PC-9 (cell line): ENCODE measurements around the gene ZNF578. TPM values are rescaled to one million over a fixed set of nuclear protein-coding genes. Genes with fewer than 3 reads are reported as not detected.
"Not testable (repeated sequence)": the region's sequence is repeated elsewhere in the genome, so short reads cannot be mapped to it uniquely, and the experiment has no call there.

ENCODE experiments used
- BruUV-seq: library from RNA; stranded (reverse); fragments of 400-500 nt; replicated peaks from 2 replicates; lab custom pipeline; 2021; lab: Mats Ljungman, UMichigan
- CTCF ChIA-PET: fragments of 300-600 bp; sonication (Branson Sonifier 250); formaldehyde crosslinking; loops from one replicate; lab custom pipeline; 2022; ENCODE audit warnings: antibody characterized with exemption; lab: Charles Lee
- POLR2A ChIA-PET: fragments of 300-600 bp; sonication (Branson Sonifier 250); formaldehyde crosslinking; loops from one replicate; lab custom pipeline; 2022; ENCODE audit warnings: antibody characterized with exemption; ENCODE audit not compliant: unreplicated experiment; lab: Charles Lee
- DNase-seq, 2 experiments: peaks; one replicate each; pipeline versions ENCODE4 v3.0.0 to v3.0.0-alpha.2; 2015 to 2022; ENCODE audit warnings: mixed read lengths in 1 of 2
- H2AFZ ChIP-seq: fragments of 200-600 bp; sonication (generic); 2 replicates; pipeline ENCODE4 v1.8.1; 2017; ENCODE audit warnings: antibody characterized with exemption
- H3F3A ChIP-seq: fragments of 200-600 bp; sonication (generic); 2 replicates; pipeline ENCODE4 v1.8.1; 2017; ENCODE audit warnings: antibody characterized with exemption, mild to moderate bottlenecking, low read depth; ENCODE audit not compliant: insufficient read depth
- H3K27ac ChIP-seq: fragments of 200-600 bp; sonication (generic); 2 replicates; pipeline ENCODE4 v1.6.1; 2016; ENCODE audit warnings: mixed run types
- H3K27me3 ChIP-seq: fragments of 200-600 bp; sonication (generic); 2 replicates; pipeline ENCODE4 v1.6.1; 2016; ENCODE audit warnings: low read depth, mixed run types; ENCODE audit not compliant: insufficient read depth
- H3K36me3 ChIP-seq: fragments of 200-600 bp; sonication (generic); 2 replicates; pipeline ENCODE4 v1.6.1; 2016; ENCODE audit warnings: low read depth, mixed run types
- H3K4me1 ChIP-seq: fragments of 200-600 bp; sonication (generic); replicated peaks from 2 replicates; pipeline ENCODE4 v1.6.1; 2016; ENCODE audit warnings: mixed run types; ENCODE audit not compliant: insufficient read depth
- H3K4me2 ChIP-seq: fragments of 200-600 bp; sonication (generic); 2 replicates; pipeline ENCODE4 v1.6.1; 2017; ENCODE audit warnings: mixed run types
- H3K4me3 ChIP-seq: fragments of 200-600 bp; sonication (generic); 2 replicates; pipeline ENCODE4 v1.6.1; 2016; ENCODE audit warnings: mixed run types
- H3K79me2 ChIP-seq: fragments of 200-600 bp; sonication (generic); 2 replicates; pipeline ENCODE4 v1.6.1; 2017; ENCODE audit warnings: low read depth, mixed run types
- H3K9me2 ChIP-seq: fragments of 200-600 bp; sonication (generic); 2 replicates; pipeline ENCODE4 v1.8.1; 2017; ENCODE audit warnings: mild to moderate bottlenecking; ENCODE audit not compliant: insufficient read depth
- H3K9me3 ChIP-seq: fragments of 200-600 bp; sonication (generic); 2 replicates; pipeline ENCODE4 v1.8.1; 2016; ENCODE audit warnings: low read depth; ENCODE audit not compliant: insufficient read depth
- H4K20me1 ChIP-seq: fragments of 200-600 bp; sonication (generic); 2 replicates; pipeline ENCODE4 v1.8.1; 2017; ENCODE audit not compliant: insufficient read depth
- CTCF ChIP-seq: fragments of 200-600 bp; sonication (generic); conservative IDR thresholded peaks from 2 replicates; pipeline ENCODE4 v1.6.1; 2017; ENCODE audit warnings: mixed run types, antibody characterized with exemption, mild to moderate bottlenecking, moderate library complexity
- EZH2 ChIP-seq: fragments of 200-600 bp; sonication (generic); IDR thresholded peaks from 2 replicates; pipeline ENCODE4 v1.8.0; 2017; ENCODE audit warnings: antibody characterized with exemption, low read depth
- intact Hi-C: fragments of 100-400 bp; cut with micrococcal nuclease; formaldehyde crosslinking; loops from one replicate; pipeline ENCODE4 v1.10.0; 2022; ENCODE audit not compliant: unreplicated experiment
- total RNA-seq: library from RNA; stranded (reverse); gene quantifications from 2 replicates; pipeline ENCODE4 v1.2.3, GENCODE V29; 2021

Gene ZNF578
- total RNA-seq, 1 experiment from 2014 or later = not detected

GRCh38 chr19:52541608-52542007 lies 88.3 kb downstream of the ZNF578 start:
- H3K4me3 ChIP-seq = no peak overlapping the region
- CTCF ChIA-PET = no interaction called here
- no peaks in the 10 kb centered on the region for H3K27me3 ChIP-seq
- H3K9me3 ChIP-seq = peaks cover 11% of the 10 kb centered on the region; the same call in 1 of the 2 replicates
- H3K27ac ChIP-seq = no peak overlapping the region
- H3K9me2 ChIP-seq = no peaks in the 10 kb centered on the region
- H3K4me1 ChIP-seq = no peaks in the 10 kb centered on the region
- H3K79me2 ChIP-seq = no peaks in the 10 kb centered on the region
- no peak overlapping the region for H2AFZ ChIP-seq
- H4K20me1 ChIP-seq = no peaks in the 10 kb centered on the region
- POLR2A ChIA-PET = no interaction called here
- BruUV-seq = no TSS peak
- H3K36me3 ChIP-seq = peaks cover 31% of the 10 kb centered on the region; the same call in 1 of the 2 replicates
- intact Hi-C loops = no loop called here
- no peak for TF ChIP-seq CTCF
- no peak for TF ChIP-seq EZH2
- no peaks in the 10 kb centered on the region for H3F3A ChIP-seq
- H3K4me2 ChIP-seq = no peak overlapping the region
- no peak for DNase-seq

GRCh38 chr19:52542541-52542940 lies 89.2 kb downstream of the ZNF578 start:
- intact Hi-C loops, H3F3A ChIP-seq, POLR2A ChIA-PET, H3K79me2 ChIP-seq, H3K4me2 ChIP-seq, H3K4me1 ChIP-seq, CTCF ChIA-PET, H3K27me3 ChIP-seq, H2AFZ ChIP-seq, H4K20me1 ChIP-seq, DNase-seq, H3K27ac ChIP-seq, BruUV-seq, H3K9me2 ChIP-seq, H3K4me3 ChIP-seq: not testable (repeated sequence)
- H3K36me3 ChIP-seq = peaks cover 38% of the 10 kb centered on the region; the same call in 1 of the 2 replicates
- peaks cover 11% of the 10 kb centered on the region; the same call in 1 of the 2 replicates for H3K9me3 ChIP-seq

GRCh38 chr19:52542984-52543664 lies 89.8 kb downstream of the ZNF578 start:
- H3K9me3 ChIP-seq = peaks cover 11% of the 10 kb centered on the region; the same call in 1 of the 2 replicates
- CTCF ChIA-PET = no interaction called here
- TF ChIP-seq CTCF (no peak), EZH2 (no peak)

More at GRCh38 chr19:52542984-52543664, 89.8 kb downstream of the ZNF578 start:
- POLR2A ChIA-PET = no interaction called here
- H3K79me2 ChIP-seq = no peaks in the 10 kb centered on the region
- peaks cover 41% of the 10 kb centered on the region; the same call in 1 of the 2 replicates for H3K36me3 ChIP-seq
- no peaks in the 10 kb centered on the region for H3K9me2 ChIP-seq
- BruUV-seq = no TSS peak
- DNase-seq = no peak
- no peaks in the 10 kb centered on the region for H4K20me1 ChIP-seq
- H3K27ac ChIP-seq = no peak overlapping the region
- no peak overlapping the region for H3K4me3 ChIP-seq
- no peaks in the 10 kb centered on the region for H3F3A ChIP-seq
- H2AFZ ChIP-seq = no peak overlapping the region
- H3K4me2 ChIP-seq = no peak overlapping the region
- no peaks in the 10 kb centered on the region for H3K27me3 ChIP-seq
- intact Hi-C loops = no loop called here
- H3K4me1 ChIP-seq = no peaks in the 10 kb centered on the region
